ENCODE data around the gene WDFY2. TPM values are rescaled to one million over a fixed set of nuclear protein-coding genes. Genes with fewer than 3 reads are reported as not detected.

The WDFY2 gene
- polyA plus RNA-seq, 3 donors: 6.5 to 40.1 (median 9.1) TPM

DNA sequence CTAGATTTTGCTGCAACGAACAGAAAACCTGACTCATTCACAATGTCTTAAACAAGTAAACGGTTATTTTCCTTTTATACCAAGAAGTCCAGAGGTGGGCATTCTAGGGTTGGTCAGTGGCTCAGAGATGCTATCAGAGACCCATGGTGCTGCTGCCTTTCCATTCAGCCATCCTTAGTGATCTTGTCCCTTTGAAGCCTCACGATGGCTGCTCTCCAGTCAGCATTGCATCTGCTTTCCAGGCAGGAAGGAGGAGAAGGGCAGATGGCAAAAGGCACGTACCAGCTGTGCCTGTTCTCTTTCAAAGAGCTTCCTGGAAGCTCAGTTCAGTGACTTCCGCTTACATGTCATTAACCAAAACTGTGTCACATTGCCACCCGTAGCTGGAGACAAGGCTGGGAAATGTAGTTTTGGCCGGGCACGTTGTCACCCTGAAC is 30.1 kb downstream of the WDFY2 start:
- Histone ChIP-seq H3K36me3 (replicated peaks in 1 of 2; ENCODE audit: control insufficient read depth in 1 of 2, insufficient read depth in 2 of 2, low read length in 2 of 2) (no peaks in the 10 kb centered on the region), H4K20me1 (ENCODE audit: insufficient read depth, low read length) (peaks cover 99% of the 10 kb centered on the region), H3K4me1 (ENCODE audit: control insufficient read depth in 1 of 2, insufficient read depth in 2 of 2, low read length in 2 of 2) (peaks cover 16% of the 10 kb centered on the region in 2 donors), H2AFZ (ENCODE audit: insufficient read depth, low read depth, low read length, poor library complexity, severe bottlenecking) (peak overlapping the region; percentile 46), H3K9ac (ENCODE audit: insufficient read depth, low read length, poor library complexity, severe bottlenecking) (no peak overlapping the region), H3K79me2 (ENCODE audit: insufficient read depth, low read length) (peaks cover 100% of the 10 kb centered on the region), H3K4me2 (replicated peaks; ENCODE audit: extremely low read depth, low read length, poor library complexity, severe bottlenecking) (peak overlapping the region; percentile 66), H3K27ac (ENCODE audit: low read depth in 1 of 2, low read length in 2 of 2) (peak overlapping the region; percentile 56 to 75), H3K4me3 (replicated peaks in 1 of 3; ENCODE audit: low read depth in 2 of 3, low read length in 3 of 3) (peak overlapping the region in 1 of 3 experiments; percentile 54), H3K27me3 (ENCODE audit: control insufficient read depth in 2 of 2, insufficient read depth in 2 of 2, low read length in 2 of 2) (no peaks in the 10 kb centered on the region), H3K9me3 (replicated peaks in 1 of 2; ENCODE audit: control insufficient read depth in 1 of 2, insufficient read depth in 1 of 2, low read length in 2 of 2) (no peaks in the 10 kb centered on the region)
- Mint-ChIP-seq H3K4me1 (peaks cover 42% of the 10 kb centered on the region), H3K27ac (peak overlapping the region; percentile 87 to 94 (median 92)), H3K9me3 (peaks cover 0 to 1% (median 0%) of the 10 kb centered on the region in 7 donors), H3K36me3 (peaks cover 3 to 18% of the 10 kb centered on the region in 2 donors), H3K27me3 (ENCODE audit: low read depth in 3 of 3) (no peaks in the 10 kb centered on the region), H3K4me3 (peak overlapping the region; percentile 65 to 77)
- 0% methylated on average over 2 of the region's 8 CpGs for WGBS (ENCODE audit: insufficient coverage)
- intact Hi-C loops (cut with micrococcal nuclease): no loop called here
- DNase-seq: peak; percentile 41 to 73 (median 58)
- TF ChIP-seq, protein P1, sequence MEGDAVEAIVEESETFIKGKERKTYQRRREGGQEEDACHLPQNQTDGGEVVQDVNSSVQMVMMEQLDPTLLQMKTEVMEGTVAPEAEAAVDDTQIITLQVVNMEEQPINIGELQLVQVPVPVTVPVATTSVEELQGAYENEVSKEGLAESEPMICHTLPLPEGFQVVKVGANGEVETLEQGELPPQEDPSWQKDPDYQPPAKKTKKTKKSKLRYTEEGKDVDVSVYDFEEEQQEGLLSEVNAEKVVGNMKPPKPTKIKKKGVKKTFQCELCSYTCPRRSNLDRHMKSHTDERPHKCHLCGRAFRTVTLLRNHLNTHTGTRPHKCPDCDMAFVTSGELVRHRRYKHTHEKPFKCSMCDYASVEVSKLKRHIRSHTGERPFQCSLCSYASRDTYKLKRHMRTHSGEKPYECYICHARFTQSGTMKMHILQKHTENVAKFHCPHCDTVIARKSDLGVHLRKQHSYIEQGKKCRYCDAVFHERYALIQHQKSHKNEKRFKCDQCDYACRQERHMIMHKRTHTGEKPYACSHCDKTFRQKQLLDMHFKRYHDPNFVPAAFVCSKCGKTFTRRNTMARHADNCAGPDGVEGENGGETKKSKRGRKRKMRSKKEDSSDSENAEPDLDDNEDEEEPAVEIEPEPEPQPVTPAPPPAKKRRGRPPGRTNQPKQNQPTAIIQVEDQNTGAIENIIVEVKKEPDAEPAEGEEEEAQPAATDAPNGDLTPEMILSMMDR (IDR thresholded peaks at IDR 0.05): no peak

DNA sequence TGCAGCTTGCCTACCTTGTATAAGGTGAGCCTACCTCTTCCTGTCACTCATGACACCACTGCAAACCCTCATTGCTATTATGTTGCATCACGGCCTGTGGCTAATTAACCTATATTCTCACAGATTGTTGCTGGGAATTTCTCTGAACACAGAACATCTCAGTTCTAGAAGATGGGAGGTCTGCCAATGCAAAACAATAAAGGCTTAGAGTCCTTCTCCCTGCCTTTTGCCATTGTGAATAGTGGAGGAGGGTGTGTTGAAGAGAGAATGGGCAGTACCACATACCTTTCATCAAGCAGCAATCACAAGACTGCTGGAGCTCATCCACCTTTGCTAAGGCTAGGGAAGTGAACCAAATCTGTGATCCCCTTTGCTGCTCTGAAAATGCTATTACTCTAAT is 34.4 kb downstream of the WDFY2 start:
- WGBS (ENCODE audit: insufficient coverage): no CpG with 5 or more reads among the region's 1 CpG
- Histone ChIP-seq H3K4me1 (ENCODE audit: control insufficient read depth in 1 of 2, insufficient read depth in 2 of 2, low read length in 2 of 2) (peaks cover 15% of the 10 kb centered on the region in 2 donors), H3K4me2 (replicated peaks; ENCODE audit: extremely low read depth, low read length, poor library complexity, severe bottlenecking) (no peak overlapping the region), H3K4me3 (replicated peaks in 1 of 3; ENCODE audit: low read depth in 2 of 3, low read length in 3 of 3) (no peak overlapping the region), H3K79me2 (ENCODE audit: insufficient read depth, low read length) (peaks cover 100% of the 10 kb centered on the region), H3K36me3 (replicated peaks in 1 of 2; ENCODE audit: control insufficient read depth in 1 of 2, insufficient read depth in 2 of 2, low read length in 2 of 2) (no peaks in the 10 kb centered on the region), H3K9ac (ENCODE audit: insufficient read depth, low read length, poor library complexity, severe bottlenecking) (no peak overlapping the region), H4K20me1 (ENCODE audit: insufficient read depth, low read length) (peaks cover 100% of the 10 kb centered on the region), H3K27ac (ENCODE audit: low read depth in 1 of 2, low read length in 2 of 2) (peak overlapping the region in 1 of 2 donors; percentile 3), H2AFZ (ENCODE audit: insufficient read depth, low read depth, low read length, poor library complexity, severe bottlenecking) (no peak overlapping the region), H3K27me3 (ENCODE audit: control insufficient read depth in 2 of 2, insufficient read depth in 2 of 2, low read length in 2 of 2) (no peaks in the 10 kb centered on the region), H3K9me3 (replicated peaks in 1 of 2; ENCODE audit: control insufficient read depth in 1 of 2, insufficient read depth in 1 of 2, low read length in 2 of 2) (no peaks in the 10 kb centered on the region)
- Mint-ChIP-seq H3K4me1 (peaks cover 40% of the 10 kb centered on the region), H3K27me3 (ENCODE audit: low read depth in 3 of 3) (no peaks in the 10 kb centered on the region), H3K36me3 (peaks cover 7 to 31% of the 10 kb centered on the region in 2 donors), H3K4me3 (no peak overlapping the region), H3K27ac (no peak overlapping the region), H3K9me3 (peaks cover 0 to 1% (median 0%) of the 10 kb centered on the region in 7 donors)
- no peak for DNase-seq
- intact Hi-C loops (cut with micrococcal nuclease): no loop called here
- TF ChIP-seq, protein P1 (IDR thresholded peaks at IDR 0.05): no peak
